ENCODE results near the gene TYROBP.
"Not testable (repeated sequence)": the region's sequence is repeated elsewhere in the genome, so short reads cannot be mapped to it uniquely, and the experiment has no call there.

TYROBP gene

GRCh38 chr19:35908010-35908441, at the start of gene TYROBP:
TSS of gene TYROBP (minus strand) at chr19:35908295. CDS start at chr19:35908228, 67 bp downstream.
- ATAC-seq (ENCODE audit: insufficient read depth, low read depth), result no peak

DNA sequence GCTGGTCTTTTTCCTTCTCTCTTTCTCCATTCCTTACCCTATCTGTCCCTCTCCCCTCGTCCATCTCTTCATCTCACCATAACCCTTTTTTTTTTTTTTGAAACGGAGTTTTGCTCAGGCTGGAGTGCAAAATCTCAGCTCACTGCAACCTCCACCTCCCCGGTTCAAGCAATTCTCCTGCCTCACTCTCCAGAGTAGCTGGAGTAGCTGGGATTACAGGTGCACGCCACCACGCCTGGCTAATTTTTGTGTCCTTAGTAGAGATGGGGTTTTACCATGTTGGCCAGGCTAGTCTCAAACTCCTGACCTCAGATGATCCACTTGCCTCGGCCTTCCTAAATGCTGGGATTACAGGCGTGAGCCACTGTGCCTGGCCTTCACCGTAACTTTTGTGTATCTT, 49.3 kb upstream of the TYROBP start:
- not testable (repeated sequence) for H3K9me3 ChIP-seq (ENCODE audit: insufficient read depth, low read length, severe bottlenecking); H4K20me1 ChIP-seq (ENCODE audit: insufficient read depth, low read length); DNase-seq; H3K9ac ChIP-seq (ENCODE audit: low read depth, low read length); H3K4me3 ChIP-seq (ENCODE audit: low read depth in 1 of 2, low read length in 2 of 2); H3K79me2 ChIP-seq (ENCODE audit: insufficient read depth, low read length); H3K4me2 ChIP-seq (ENCODE audit: insufficient read depth, low read length); H2AFZ ChIP-seq (ENCODE audit: low read depth, low read length); ATAC-seq (ENCODE audit: insufficient read depth, low read depth); H3K36me3 ChIP-seq (ENCODE audit: insufficient read depth, low read length); H3K27me3 ChIP-seq (ENCODE audit: insufficient read depth, low read length, poor library complexity); H3K27ac ChIP-seq (ENCODE audit: low read length)
- H3K4me1 ChIP-seq (ENCODE audit: insufficient read depth, low read length), result peaks cover 14% of the 10 kb centered on the region

More at GRCh38 chr19:35908010-35908441, at the start of gene TYROBP:
- H3K79me2 ChIP-seq (ENCODE audit: insufficient read depth, low read length), result no peaks in the 10 kb centered on the region
- H4K20me1 ChIP-seq (ENCODE audit: insufficient read depth, low read length), result no peaks in the 10 kb centered on the region
- no peaks in the 10 kb centered on the region for H3K27me3 ChIP-seq (ENCODE audit: insufficient read depth, low read length, poor library complexity)
- TF ChIP-seq EZH2 (IDR thresholded peaks at IDR 0.05; ENCODE audit: borderline replicate concordance, low read depth, low read length, severe bottlenecking) (no peak), CTCF (IDR thresholded peaks at IDR 0.05; ENCODE audit: borderline replicate concordance, extremely low read depth, low read length, poor library complexity, severe bottlenecking) (no peak)
- no peak within 1 kb of the TSS for H3K27ac ChIP-seq (ENCODE audit: low read length)
- no peaks in the 10 kb centered on the region for H3K36me3 ChIP-seq (ENCODE audit: insufficient read depth, low read length)
- peaks cover 23% of the 10 kb centered on the region for H3K4me1 ChIP-seq (ENCODE audit: insufficient read depth, low read length)
- 0 out of 2 replicates have a peak within 1 kb of the TSS, but pooled peaks have one; percentile 15 for H3K4me2 ChIP-seq (ENCODE audit: insufficient read depth, low read length)
- no peak for DNase-seq
- H3K9me3 ChIP-seq (ENCODE audit: insufficient read depth, low read length, severe bottlenecking), result no peaks in the 10 kb centered on the region
- no peak within 1 kb of the TSS for H3K9ac ChIP-seq (ENCODE audit: low read depth, low read length)
- H3K4me3 ChIP-seq (ENCODE audit: low read depth in 1 of 2, low read length in 2 of 2), result no peak within 1 kb of the TSS
- no peak within 1 kb of the TSS for H2AFZ ChIP-seq (ENCODE audit: low read depth, low read length)

- Histone ChIP-seq H3K4me3 (ENCODE audit: low read depth in 1 of 2, low read length in 2 of 2) (no peak overlapping the region), H3K79me2 (ENCODE audit: insufficient read depth, low read length) (no peaks in the 10 kb centered on the region), H3K9me3 (ENCODE audit: insufficient read depth, low read length, severe bottlenecking) (no peaks in the 10 kb centered on the region), H3K36me3 (ENCODE audit: insufficient read depth, low read length) (no peaks in the 10 kb centered on the region), H3K9ac (ENCODE audit: low read depth, low read length) (no peak overlapping the region), H3K27me3 (ENCODE audit: insufficient read depth, low read length, poor library complexity) (no peaks in the 10 kb centered on the region), H3K27ac (ENCODE audit: low read length) (no peak overlapping the region), H2AFZ (ENCODE audit: low read depth, low read length) (no peak overlapping the region), H3K4me2 (ENCODE audit: insufficient read depth, low read length) (no peak overlapping the region), H4K20me1 (ENCODE audit: insufficient read depth, low read length) (no peaks in the 10 kb centered on the region), H3K4me1 (ENCODE audit: insufficient read depth, low read length) (peaks cover 14% of the 10 kb centered on the region)
- ATAC-seq (ENCODE audit: insufficient read depth, low read depth) (no peak), DNase-seq (no peak)
- TF ChIP-seq EZH2 (IDR thresholded peaks at IDR 0.05; ENCODE audit: borderline replicate concordance, low read depth, low read length, severe bottlenecking), result no peak
- no peak for TF ChIP-seq CTCF (IDR thresholded peaks at IDR 0.05; ENCODE audit: borderline replicate concordance, extremely low read depth, low read length, poor library complexity, severe bottlenecking)
These were observed 48.0 kb upstream of the TYROBP start for GRCh38 chr19:35955881-35956634.

GRCh38 chr19:35949131-35949530, 41.0 kb upstream of the TYROBP start:
- Histone ChIP-seq H3K36me3 (ENCODE audit: insufficient read depth, low read length) (peaks cover 6% of the 10 kb centered on the region), H3K4me3 (ENCODE audit: low read depth in 1 of 2, low read length in 2 of 2) (no peak overlapping the region), H3K4me1 (ENCODE audit: insufficient read depth, low read length) (peaks cover 13% of the 10 kb centered on the region), H3K27ac (ENCODE audit: low read length) (no peak overlapping the region), H3K27me3 (ENCODE audit: insufficient read depth, low read length, poor library complexity) (no peaks in the 10 kb centered on the region), H4K20me1 (ENCODE audit: insufficient read depth, low read length) (peaks cover 14% of the 10 kb centered on the region), H3K9ac (ENCODE audit: low read depth, low read length) (no peak overlapping the region), H3K79me2 (ENCODE audit: insufficient read depth, low read length) (no peaks in the 10 kb centered on the region), H3K4me2 (ENCODE audit: insufficient read depth, low read length) (no peak overlapping the region), H2AFZ (ENCODE audit: low read depth, low read length) (no peak overlapping the region), H3K9me3 (ENCODE audit: insufficient read depth, low read length, severe bottlenecking) (no peaks in the 10 kb centered on the region)
- DNase-seq (no peak), ATAC-seq (ENCODE audit: insufficient read depth, low read depth) (no peak)
- TF ChIP-seq EZH2 (IDR thresholded peaks at IDR 0.05; ENCODE audit: borderline replicate concordance, low read depth, low read length, severe bottlenecking) (no peak), CTCF (IDR thresholded peaks at IDR 0.05; ENCODE audit: borderline replicate concordance, extremely low read depth, low read length, poor library complexity, severe bottlenecking) (no peak)
